HG03135 (cell line): Measurements from ENCODE around the gene SLX4IP.
"Not testable (repeated sequence)": the region's sequence is repeated elsewhere in the genome, so short reads cannot be mapped to it uniquely, and the experiment has no call there.

ENCODE experiments used
- ATAC-seq: cut with Tn5 transposase; IDR thresholded peaks from one replicate; pipeline ENCODE4 v1.9.1; 2021; ENCODE audit warnings: mild to moderate bottlenecking, moderate library complexity; ENCODE audit not compliant: unreplicated experiment

Gene SLX4IP

GRCh38 chr20:10565922-10566897 lies 131.1 kb downstream of the SLX4IP start:
- ATAC-seq: no peak

GRCh38 chr20:10568032-10568431 lies 132.9 kb downstream of the SLX4IP start:
- ATAC-seq: no peak

GRCh38 chr20:10571313-10571815 lies 136.3 kb downstream of the SLX4IP start:
- ATAC-seq: no peak

GRCh38 chr20:10572853-10573252 lies 137.7 kb downstream of the SLX4IP start:
- no peak for ATAC-seq

GRCh38 chr20:10573273-10573950 lies 138.3 kb downstream of the SLX4IP start:
- ATAC-seq: no peak

GRCh38 chr20:10573951-10574339 lies 138.8 kb downstream of the SLX4IP start:
- no peak for ATAC-seq

GRCh38 chr20:10576411-10577090 lies 141.4 kb downstream of the SLX4IP start:
- ATAC-seq: no peak

GRCh38 chr20:10577648-10578047 lies 142.5 kb downstream of the SLX4IP start:
- no peak for ATAC-seq

- no peak for ATAC-seq
These were observed 143.5 kb downstream of the SLX4IP start for GRCh38 chr20:10578607-10579006.

GRCh38 chr20:10579942-10580341 lies 144.8 kb downstream of the SLX4IP start:
- no peak for ATAC-seq

- no peak for ATAC-seq
These were observed 145.6 kb downstream of the SLX4IP start for GRCh38 chr20:10580700-10581099.

- ATAC-seq: no peak
These were observed 146.7 kb downstream of the SLX4IP start for GRCh38 chr20:10581823-10582222.

GRCh38 chr20:10584371-10584770 lies 149.3 kb downstream of the SLX4IP start:
- no peak for ATAC-seq

GRCh38 chr20:10585308-10585707 lies 150.2 kb downstream of the SLX4IP start:
- no peak for ATAC-seq

- no peak for ATAC-seq
These were observed 151.2 kb downstream of the SLX4IP start for GRCh38 chr20:10586296-10586695.

- not testable (repeated sequence) for ATAC-seq
These were observed 155.3 kb downstream of the SLX4IP start for GRCh38 chr20:10590446-10590845.

- ATAC-seq: no peak
These were observed 156.0 kb downstream of the SLX4IP start for GRCh38 chr20:10590950-10591671.

GRCh38 chr20:10591946-10592521 lies 156.9 kb downstream of the SLX4IP start:
- ATAC-seq: no peak

GRCh38 chr20:10594296-10594868 lies 159.3 kb downstream of the SLX4IP start:
- ATAC-seq: no peak

GRCh38 chr20:10595266-10595665 lies 160.2 kb downstream of the SLX4IP start:
- no peak for ATAC-seq
